ENCODE measurements around the gene HLA-DRA.

HLA-DRA gene

DNA sequence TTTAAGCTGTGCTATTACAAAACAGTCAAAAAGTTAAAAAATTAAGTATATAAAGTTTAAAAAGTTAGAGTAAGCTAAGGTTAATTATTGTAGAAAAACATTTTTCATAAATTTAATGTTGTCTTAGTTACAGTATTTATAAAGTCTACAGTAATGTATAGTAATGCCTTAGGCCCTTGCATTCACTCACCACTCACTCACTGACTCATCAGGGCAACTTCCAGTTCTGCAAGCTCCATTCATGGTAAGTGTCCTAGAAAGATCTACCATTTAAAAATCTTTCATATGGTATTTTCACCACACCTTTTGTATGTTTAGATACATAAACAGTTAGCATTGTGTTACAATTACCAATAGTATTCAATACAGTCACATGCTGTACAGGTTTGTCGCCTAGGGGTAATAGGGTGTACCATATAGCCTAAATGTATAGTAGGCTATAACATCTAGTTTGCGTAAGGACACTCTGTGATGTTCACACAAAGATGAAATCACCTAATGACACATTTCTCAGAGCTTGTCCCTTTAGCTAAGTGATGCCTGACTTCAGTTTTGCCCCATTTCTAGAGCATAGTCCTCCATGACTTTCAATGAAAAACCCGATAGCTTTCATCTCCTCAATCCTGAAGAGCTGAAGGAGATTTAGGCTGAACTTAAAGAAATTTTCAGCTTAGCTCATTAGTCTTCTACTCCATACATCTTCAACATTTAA is 14.9 kb upstream of the HLA-DRA start:
- no peak for DNase-seq (ENCODE audit: extremely low read depth, insufficient read length)
- no peaks in the 10 kb centered on the region for H3K36me3 ChIP-seq (ENCODE audit: control insufficient read depth, insufficient read depth, low read length)
- TF ChIP-seq, protein P1, sequence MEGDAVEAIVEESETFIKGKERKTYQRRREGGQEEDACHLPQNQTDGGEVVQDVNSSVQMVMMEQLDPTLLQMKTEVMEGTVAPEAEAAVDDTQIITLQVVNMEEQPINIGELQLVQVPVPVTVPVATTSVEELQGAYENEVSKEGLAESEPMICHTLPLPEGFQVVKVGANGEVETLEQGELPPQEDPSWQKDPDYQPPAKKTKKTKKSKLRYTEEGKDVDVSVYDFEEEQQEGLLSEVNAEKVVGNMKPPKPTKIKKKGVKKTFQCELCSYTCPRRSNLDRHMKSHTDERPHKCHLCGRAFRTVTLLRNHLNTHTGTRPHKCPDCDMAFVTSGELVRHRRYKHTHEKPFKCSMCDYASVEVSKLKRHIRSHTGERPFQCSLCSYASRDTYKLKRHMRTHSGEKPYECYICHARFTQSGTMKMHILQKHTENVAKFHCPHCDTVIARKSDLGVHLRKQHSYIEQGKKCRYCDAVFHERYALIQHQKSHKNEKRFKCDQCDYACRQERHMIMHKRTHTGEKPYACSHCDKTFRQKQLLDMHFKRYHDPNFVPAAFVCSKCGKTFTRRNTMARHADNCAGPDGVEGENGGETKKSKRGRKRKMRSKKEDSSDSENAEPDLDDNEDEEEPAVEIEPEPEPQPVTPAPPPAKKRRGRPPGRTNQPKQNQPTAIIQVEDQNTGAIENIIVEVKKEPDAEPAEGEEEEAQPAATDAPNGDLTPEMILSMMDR (IDR thresholded peaks at IDR 0.05; ENCODE audit: insufficient read depth, low read length, poor library complexity, severe bottlenecking) = no peak
- 0 out of 2 replicates have a peak, but pooled peaks cover 2% of the 10 kb centered on the region for H3K27me3 ChIP-seq (replicated peaks; ENCODE audit: control insufficient read depth, insufficient read depth, low read length)
- H3K4me3 ChIP-seq (replicated peaks; ENCODE audit: low read depth, low read length) = no peak overlapping the region

DNA sequence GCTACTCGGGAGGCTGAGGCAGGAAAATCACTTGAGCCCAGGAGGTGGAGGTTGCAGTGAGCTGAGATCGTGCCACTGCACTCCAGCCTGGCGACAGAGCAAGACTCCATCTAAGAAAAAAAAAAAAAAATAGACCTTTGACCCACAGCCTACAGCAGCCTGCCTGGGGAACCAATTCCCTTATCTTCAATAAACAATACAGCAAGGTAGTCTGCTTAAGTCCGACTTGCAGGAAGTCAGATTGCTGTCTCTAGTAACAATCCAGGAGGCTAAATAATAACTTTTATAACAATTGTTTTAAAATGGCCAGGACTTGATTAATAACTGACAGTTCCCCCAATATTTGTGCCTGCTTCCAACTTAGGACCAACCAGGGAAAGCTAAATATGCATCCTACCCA is 13.3 kb upstream of the HLA-DRA start:
- DNase-seq (ENCODE audit: extremely low read depth, insufficient read length) = no peak
- H3K4me3 ChIP-seq (replicated peaks; ENCODE audit: low read depth, low read length) = no peak overlapping the region
- TF ChIP-seq, protein P1 (IDR thresholded peaks at IDR 0.05; ENCODE audit: insufficient read depth, low read length, poor library complexity, severe bottlenecking) = no peak
- H3K36me3 ChIP-seq (ENCODE audit: control insufficient read depth, insufficient read depth, low read length) = no peaks in the 10 kb centered on the region
- 0 out of 2 replicates have a peak, but pooled peaks cover 2% of the 10 kb centered on the region for H3K27me3 ChIP-seq (replicated peaks; ENCODE audit: control insufficient read depth, insufficient read depth, low read length)

DNA sequence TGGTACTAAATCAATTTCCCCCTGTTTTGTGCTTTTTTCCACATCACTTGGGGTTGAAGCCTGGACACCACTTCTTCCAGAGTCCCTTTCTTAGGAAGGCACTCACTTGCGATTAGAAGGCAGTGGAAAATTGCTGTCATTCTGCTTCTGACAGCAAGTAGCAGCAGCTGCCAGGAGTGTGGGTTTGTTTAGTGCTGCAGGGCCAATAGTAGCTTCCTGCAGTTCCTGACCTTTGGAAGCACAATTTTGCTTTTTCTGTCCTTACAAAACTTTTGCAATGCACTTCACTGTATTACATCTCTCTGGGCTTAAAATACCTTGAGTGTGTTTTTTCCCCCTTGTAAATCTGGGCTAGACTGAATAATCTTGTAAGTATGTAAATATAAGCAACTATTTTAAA is 12.5 kb upstream of the HLA-DRA start:
- no peak for DNase-seq (ENCODE audit: extremely low read depth, insufficient read length)
- 0 out of 2 replicates have a peak, but pooled peaks cover 2% of the 10 kb centered on the region for H3K27me3 ChIP-seq (replicated peaks; ENCODE audit: control insufficient read depth, insufficient read depth, low read length)
- H3K4me3 ChIP-seq (replicated peaks; ENCODE audit: low read depth, low read length) = no peak overlapping the region
- no peaks in the 10 kb centered on the region for H3K36me3 ChIP-seq (ENCODE audit: control insufficient read depth, insufficient read depth, low read length)
- TF ChIP-seq, protein P1 (IDR thresholded peaks at IDR 0.05; ENCODE audit: insufficient read depth, low read length, poor library complexity, severe bottlenecking) = no peak

DNA sequence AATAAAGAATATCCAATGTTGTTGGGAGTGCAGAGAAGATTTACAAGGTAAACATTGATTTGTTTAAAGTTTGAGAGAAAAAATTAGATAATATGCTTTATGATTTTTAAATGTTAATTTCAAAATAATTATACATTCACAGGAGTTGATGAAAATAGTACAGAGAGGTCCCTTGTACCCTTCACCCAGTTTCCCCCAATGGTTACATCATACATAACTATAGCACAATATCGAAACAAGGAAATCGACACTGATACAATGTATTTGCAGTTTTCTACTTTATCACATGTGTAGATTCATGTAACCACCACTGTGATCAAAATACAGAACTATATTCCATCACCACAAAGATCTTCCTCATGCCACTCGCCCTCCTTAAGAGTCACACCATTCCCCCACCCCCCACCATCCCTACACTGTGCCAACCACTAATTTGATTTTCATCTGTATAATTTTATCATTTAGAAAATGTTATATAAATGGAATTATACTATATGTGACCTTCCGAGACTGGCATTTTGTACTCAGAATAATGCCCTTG is 11.7 kb upstream of the HLA-DRA start:
- Histone ChIP-seq H3K4me3 (replicated peaks; ENCODE audit: low read depth, low read length) (no peak overlapping the region), H3K27me3 (replicated peaks; ENCODE audit: control insufficient read depth, insufficient read depth, low read length) (0 out of 2 replicates have a peak, but pooled peaks cover 2% of the 10 kb centered on the region), H3K36me3 (ENCODE audit: control insufficient read depth, insufficient read depth, low read length) (no peaks in the 10 kb centered on the region)
- TF ChIP-seq, protein P1 (IDR thresholded peaks at IDR 0.05; ENCODE audit: insufficient read depth, low read length, poor library complexity, severe bottlenecking) = no peak
- DNase-seq (ENCODE audit: extremely low read depth, insufficient read length) = no peak

DNA sequence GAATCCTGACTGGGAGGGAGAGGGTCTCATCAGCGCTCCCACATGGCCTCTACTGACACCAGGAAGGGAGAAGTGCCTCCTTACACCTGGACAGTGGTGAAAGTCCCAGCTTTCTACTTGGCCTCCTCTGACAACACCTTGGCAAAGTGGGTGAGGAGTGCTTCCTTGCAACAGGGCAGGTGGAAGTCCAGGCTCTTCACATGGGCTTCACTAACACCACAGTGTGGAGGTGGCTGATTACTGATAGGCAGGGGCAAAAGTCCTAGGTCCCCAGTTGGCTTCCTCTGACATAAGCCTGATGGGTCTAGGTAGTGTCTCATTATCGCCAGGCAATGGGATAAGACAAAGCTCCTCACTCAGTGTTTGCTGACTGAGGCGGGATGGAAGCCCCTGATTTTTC is 9.5 kb upstream of the HLA-DRA start:
- H3K36me3 ChIP-seq (ENCODE audit: control insufficient read depth, insufficient read depth, low read length) = no peaks in the 10 kb centered on the region
- no peak overlapping the region for H3K4me3 ChIP-seq (replicated peaks; ENCODE audit: low read depth, low read length)
- no peaks in the 10 kb centered on the region for H3K27me3 ChIP-seq (replicated peaks; ENCODE audit: control insufficient read depth, insufficient read depth, low read length)
- no peak for DNase-seq (ENCODE audit: extremely low read depth, insufficient read length)
- TF ChIP-seq, protein P1 (IDR thresholded peaks at IDR 0.05; ENCODE audit: insufficient read depth, low read length, poor library complexity, severe bottlenecking) = no peak

Measured in GM06990 (cell line).